ENCODE measurements around the gene TTC23L. TPM values are rescaled to one million over a fixed set of nuclear protein-coding genes. Genes with fewer than 3 reads are reported as not detected.

The TTC23L gene
- total RNA-seq, 1 donor from 2014 or later = 1.8 TPM

- no peaks in the 10 kb centered on the region for H3K27me3 Mint-ChIP-seq
- peaks cover 25% of the 10 kb centered on the region for H3K4me1 Mint-ChIP-seq (ENCODE audit: unreplicated experiment)
- no peak for DNase-seq (ENCODE audit: extremely low spot score, unreplicated experiment)
- no peak for TF ChIP-seq CTCF (conservative IDR thresholded peaks at IDR 0.05)
- H3K27ac Mint-ChIP-seq = no peak overlapping the region
- H3K4me3 Mint-ChIP-seq = no peak overlapping the region
- no peaks in the 10 kb centered on the region for H3K9me3 Mint-ChIP-seq
- H3K36me3 Mint-ChIP-seq = peaks cover 4% of the 10 kb centered on the region
Measured at GRCh38 chr5:34869256-34869655, 30.3 kb downstream of the TTC23L start.

GRCh38 chr5:34870382-34870781 lies 31.4 kb downstream of the TTC23L start:
- H3K27ac Mint-ChIP-seq = no peak overlapping the region
- H3K36me3 Mint-ChIP-seq = peaks cover 4% of the 10 kb centered on the region
- no peaks in the 10 kb centered on the region for H3K9me3 Mint-ChIP-seq
- no peak for DNase-seq (ENCODE audit: extremely low spot score, unreplicated experiment)
- TF ChIP-seq CTCF (conservative IDR thresholded peaks at IDR 0.05) = no peak
- H3K27me3 Mint-ChIP-seq = no peaks in the 10 kb centered on the region
- H3K4me1 Mint-ChIP-seq (ENCODE audit: unreplicated experiment) = peaks cover 22% of the 10 kb centered on the region
- H3K4me3 Mint-ChIP-seq = no peak overlapping the region

GRCh38 chr5:34876275-34876674 lies 37.3 kb downstream of the TTC23L start:
- peaks cover 4% of the 10 kb centered on the region for H3K9me3 Mint-ChIP-seq
- H3K27me3 Mint-ChIP-seq = no peaks in the 10 kb centered on the region
- no peak for DNase-seq (ENCODE audit: extremely low spot score, unreplicated experiment)
- no peaks in the 10 kb centered on the region for H3K36me3 Mint-ChIP-seq
- H3K4me3 Mint-ChIP-seq = no peak overlapping the region
- H3K27ac Mint-ChIP-seq = no peak overlapping the region
- no peak for TF ChIP-seq CTCF (conservative IDR thresholded peaks at IDR 0.05)
- peaks cover 4% of the 10 kb centered on the region for H3K4me1 Mint-ChIP-seq (ENCODE audit: unreplicated experiment)

- Mint-ChIP-seq H3K36me3 (no peaks in the 10 kb centered on the region), H3K9me3 (peaks cover 4% of the 10 kb centered on the region), H3K27me3 (no peaks in the 10 kb centered on the region), H3K4me1 (ENCODE audit: unreplicated experiment) (no peaks in the 10 kb centered on the region), H3K27ac (no peak overlapping the region), H3K4me3 (no peak overlapping the region)
- TF ChIP-seq CTCF (conservative IDR thresholded peaks at IDR 0.05) = no peak
- DNase-seq (ENCODE audit: extremely low spot score, unreplicated experiment) = no peak
Measured at GRCh38 chr5:34881246-34881645, 42.3 kb downstream of the TTC23L start.

GRCh38 chr5:34886392-34887119 lies 47.6 kb downstream of the TTC23L start:
- no peaks in the 10 kb centered on the region for H3K36me3 Mint-ChIP-seq
- peaks cover 3% of the 10 kb centered on the region for H3K27me3 Mint-ChIP-seq
- no peaks in the 10 kb centered on the region for H3K9me3 Mint-ChIP-seq
- no peak for TF ChIP-seq CTCF (conservative IDR thresholded peaks at IDR 0.05)
- peaks cover 10% of the 10 kb centered on the region for H3K4me1 Mint-ChIP-seq (ENCODE audit: unreplicated experiment)
- no peak for DNase-seq (ENCODE audit: extremely low spot score, unreplicated experiment)
- no peak overlapping the region for H3K4me3 Mint-ChIP-seq
- no peak overlapping the region for H3K27ac Mint-ChIP-seq

Data from type B pancreatic cell (in vitro differentiated cells).